ENCODE measurements around the gene ADGRD1. TPM values are rescaled to one million over a fixed set of nuclear protein-coding genes. Genes with fewer than 3 reads are reported as not detected.

The ADGRD1 gene
- total RNA-seq, 1 donor from 2014 or later: 0.26 TPM

- no peak for DNase-seq (ENCODE audit: low read depth in 2 of 2)
These were observed 135.2 kb downstream of the ADGRD1 start for GRCh38 chr12:131088701-131089530.

- DNase-seq (ENCODE audit: low read depth in 2 of 2): no peak
These were observed 136.0 kb downstream of the ADGRD1 start for GRCh38 chr12:131089531-131090273.

- DNase-seq (ENCODE audit: low read depth in 2 of 2): no peak
These were observed 136.8 kb downstream of the ADGRD1 start for GRCh38 chr12:131090274-131091210.

- DNase-seq (ENCODE audit: low read depth in 2 of 2): no peak
These were observed 137.8 kb downstream of the ADGRD1 start for GRCh38 chr12:131091413-131091975.

- DNase-seq (ENCODE audit: low read depth in 2 of 2): no peak
These were observed 138.4 kb downstream of the ADGRD1 start for GRCh38 chr12:131091976-131092691.

- no peak for DNase-seq (ENCODE audit: low read depth in 2 of 2)
These were observed 139.3 kb downstream of the ADGRD1 start for GRCh38 chr12:131092901-131093603.

GRCh38 chr12:131093604-131093955, 139.9 kb downstream of the ADGRD1 start:
- DNase-seq (ENCODE audit: low read depth in 2 of 2): no peak

- no peak for DNase-seq (ENCODE audit: low read depth in 2 of 2)
These were observed 140.5 kb downstream of the ADGRD1 start for GRCh38 chr12:131093971-131094830.

GRCh38 chr12:131094831-131095805, 141.4 kb downstream of the ADGRD1 start:
- no peak for DNase-seq (ENCODE audit: low read depth in 2 of 2)

GRCh38 chr12:131095826-131096680, 142.3 kb downstream of the ADGRD1 start:
- no peak for DNase-seq (ENCODE audit: low read depth in 2 of 2)

- DNase-seq (ENCODE audit: low read depth in 2 of 2): no peak
These were observed 143.0 kb downstream of the ADGRD1 start for GRCh38 chr12:131096681-131097181.

GRCh38 chr12:131097202-131098177, 143.8 kb downstream of the ADGRD1 start:
- no peak for DNase-seq (ENCODE audit: low read depth in 2 of 2)

GRCh38 chr12:131098178-131098981, 144.7 kb downstream of the ADGRD1 start:
- no peak for DNase-seq (ENCODE audit: low read depth in 2 of 2)

GRCh38 chr12:131100031-131100674, 146.4 kb downstream of the ADGRD1 start:
- no peak for DNase-seq (ENCODE audit: low read depth in 2 of 2)
